AG09319 (cell line): ENCODE data around the gene VTN.

Experiments
- DNase-seq: peaks from one replicate; pipeline ENCODE4 v3.0.0-alpha.2; 2010; ENCODE audit warnings: low read depth; ENCODE audit errors: extremely low read depth
- TF ChIP-seq, protein P1 (sequence below): IDR thresholded peaks from 2 replicates; pipeline ENCODE4 v1.5.1; 2011; ENCODE audit warnings: low read depth, mild to moderate bottlenecking, inconsistent platforms, low read length, moderate library complexity

The VTN gene

DNA sequence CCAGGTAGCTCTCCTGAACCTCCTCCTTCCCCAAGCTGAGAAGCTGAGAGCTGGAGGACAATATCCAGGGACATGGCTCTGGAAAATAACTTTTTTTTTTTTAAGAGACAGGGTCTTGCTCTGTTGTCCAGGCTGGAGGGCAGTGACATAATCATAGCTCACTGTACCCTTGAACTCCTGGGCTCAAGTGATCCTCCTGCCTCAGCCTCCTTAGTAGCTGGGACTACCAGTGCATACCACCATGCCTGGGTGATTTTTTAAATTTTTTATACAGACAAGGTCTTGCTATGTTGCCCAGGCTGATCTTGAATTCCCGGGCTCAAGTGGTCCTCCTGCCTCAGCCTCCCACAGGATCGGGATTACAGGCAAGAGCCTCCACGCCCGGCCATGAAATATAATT lies 29.7 kb upstream of the VTN start:
- TF ChIP-seq, protein P1, sequence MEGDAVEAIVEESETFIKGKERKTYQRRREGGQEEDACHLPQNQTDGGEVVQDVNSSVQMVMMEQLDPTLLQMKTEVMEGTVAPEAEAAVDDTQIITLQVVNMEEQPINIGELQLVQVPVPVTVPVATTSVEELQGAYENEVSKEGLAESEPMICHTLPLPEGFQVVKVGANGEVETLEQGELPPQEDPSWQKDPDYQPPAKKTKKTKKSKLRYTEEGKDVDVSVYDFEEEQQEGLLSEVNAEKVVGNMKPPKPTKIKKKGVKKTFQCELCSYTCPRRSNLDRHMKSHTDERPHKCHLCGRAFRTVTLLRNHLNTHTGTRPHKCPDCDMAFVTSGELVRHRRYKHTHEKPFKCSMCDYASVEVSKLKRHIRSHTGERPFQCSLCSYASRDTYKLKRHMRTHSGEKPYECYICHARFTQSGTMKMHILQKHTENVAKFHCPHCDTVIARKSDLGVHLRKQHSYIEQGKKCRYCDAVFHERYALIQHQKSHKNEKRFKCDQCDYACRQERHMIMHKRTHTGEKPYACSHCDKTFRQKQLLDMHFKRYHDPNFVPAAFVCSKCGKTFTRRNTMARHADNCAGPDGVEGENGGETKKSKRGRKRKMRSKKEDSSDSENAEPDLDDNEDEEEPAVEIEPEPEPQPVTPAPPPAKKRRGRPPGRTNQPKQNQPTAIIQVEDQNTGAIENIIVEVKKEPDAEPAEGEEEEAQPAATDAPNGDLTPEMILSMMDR: no peak
- DNase-seq: no peak

DNA sequence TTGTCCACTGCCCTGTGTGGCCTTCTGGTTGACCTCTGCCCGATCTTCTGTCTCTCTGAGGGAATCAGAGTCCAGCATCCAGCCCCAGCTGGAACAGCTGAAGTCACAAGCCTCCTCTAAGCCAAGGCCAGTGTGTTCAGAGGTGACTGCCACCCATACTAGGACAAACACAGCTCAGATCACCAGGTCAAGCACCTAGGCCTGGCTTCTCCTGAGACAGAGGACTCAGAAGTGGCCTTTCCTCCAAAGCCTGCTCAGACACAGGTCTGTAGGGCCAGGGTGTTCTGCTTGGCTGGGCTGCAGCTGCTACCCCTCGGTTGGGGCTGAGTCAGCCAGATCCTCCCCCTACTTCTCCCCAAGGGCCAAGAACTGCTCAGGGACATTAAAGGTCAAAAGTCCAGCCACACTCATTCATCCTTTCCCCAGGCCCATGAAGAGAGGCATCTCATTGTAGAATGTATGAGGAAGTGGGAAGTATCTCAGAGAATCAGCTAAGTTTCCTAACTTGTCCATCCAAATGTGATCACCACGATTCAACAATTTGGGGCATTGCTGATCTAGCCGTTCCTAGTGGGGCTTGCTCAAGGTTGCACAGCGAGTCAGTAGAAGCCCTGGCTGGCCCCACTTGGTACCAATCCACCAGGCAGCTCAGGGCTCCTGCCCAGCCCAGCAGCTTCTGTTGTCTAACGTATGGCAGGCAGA lies 28.3 kb upstream of the VTN start:
- no peak for DNase-seq
- TF ChIP-seq, protein P1: no peak

DNA sequence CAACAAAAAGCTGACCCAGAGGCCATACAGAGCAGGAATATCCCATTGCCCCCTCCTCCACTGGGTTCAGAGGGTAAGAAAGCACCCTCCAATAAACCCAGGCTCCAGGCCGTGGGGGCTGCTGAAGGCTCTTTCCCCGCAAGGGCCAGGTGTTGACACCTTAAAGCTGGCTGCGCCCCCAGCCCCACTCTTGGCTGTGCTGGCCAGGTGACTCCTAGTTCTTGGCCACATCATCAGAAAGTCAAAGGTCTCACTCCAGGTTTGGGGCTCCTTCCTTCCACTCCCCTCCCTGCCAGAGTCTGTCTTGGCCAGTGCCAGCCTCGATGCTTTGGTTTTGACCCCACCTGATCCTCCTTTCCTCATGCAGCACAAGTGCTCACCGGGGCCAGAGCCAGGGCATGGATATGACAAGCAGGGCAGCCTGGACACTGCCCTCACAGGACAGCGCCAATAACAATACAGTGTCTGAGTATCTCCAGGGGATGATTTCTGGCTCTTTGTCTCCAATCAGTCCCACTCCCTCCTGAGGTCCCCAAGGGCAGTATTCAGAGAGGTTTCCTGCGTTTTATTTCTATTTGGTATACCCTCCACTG lies 27.7 kb upstream of the VTN start:
- no peak for DNase-seq
- TF ChIP-seq, protein P1: no peak

DNA sequence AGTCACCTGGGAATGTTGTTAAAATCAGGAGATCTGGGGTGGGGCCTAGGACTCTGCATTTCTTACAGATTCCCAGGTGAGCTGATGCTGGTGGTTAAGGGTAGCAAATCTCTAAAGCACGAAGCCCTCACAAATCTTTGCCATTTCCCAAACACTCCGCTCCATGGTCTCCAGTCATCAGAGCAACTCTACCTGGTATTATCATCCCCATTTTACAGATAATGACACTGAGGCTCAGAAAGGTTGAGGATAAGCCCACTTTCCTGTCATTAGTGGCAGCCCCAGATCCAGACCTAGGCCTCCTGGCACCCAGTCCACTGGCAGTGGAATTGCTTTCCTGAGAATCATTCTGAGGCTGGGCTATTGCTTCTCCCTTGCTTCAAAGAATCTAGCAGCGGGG lies 27.2 kb upstream of the VTN start:
- DNase-seq: no peak
- TF ChIP-seq, protein P1: no peak

DNA sequence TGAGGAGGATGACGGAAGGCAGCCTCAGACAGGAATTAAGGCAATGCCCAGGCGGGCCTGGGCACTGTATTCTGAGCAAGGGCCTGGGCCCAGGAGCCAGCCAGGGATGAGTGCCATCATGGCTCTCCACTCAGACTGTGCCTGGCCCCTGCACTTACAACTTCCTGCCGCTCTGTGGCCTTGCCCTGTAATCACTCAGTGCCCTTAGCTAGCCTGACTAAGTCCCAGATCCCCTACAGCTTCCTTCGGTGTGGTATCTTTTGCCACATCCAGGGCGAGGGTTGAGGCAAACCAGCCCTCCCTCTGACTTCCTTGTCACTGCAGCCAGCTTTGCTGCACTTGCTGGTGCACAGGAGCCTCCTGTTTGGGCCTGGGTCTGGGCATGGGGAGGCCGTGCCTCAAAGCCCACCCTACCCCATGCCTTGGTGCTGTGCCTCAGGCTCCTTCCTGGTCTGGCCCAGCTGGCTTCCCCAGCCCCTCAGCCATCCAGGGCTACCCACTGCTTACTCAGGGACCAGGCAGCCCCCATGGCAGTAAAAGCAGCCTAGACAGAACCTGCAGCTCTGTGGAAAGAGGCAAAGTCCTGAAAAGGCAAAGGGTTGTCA lies 26.6 kb upstream of the VTN start:
- DNase-seq: no peak
- TF ChIP-seq, protein P1: no peak

DNA sequence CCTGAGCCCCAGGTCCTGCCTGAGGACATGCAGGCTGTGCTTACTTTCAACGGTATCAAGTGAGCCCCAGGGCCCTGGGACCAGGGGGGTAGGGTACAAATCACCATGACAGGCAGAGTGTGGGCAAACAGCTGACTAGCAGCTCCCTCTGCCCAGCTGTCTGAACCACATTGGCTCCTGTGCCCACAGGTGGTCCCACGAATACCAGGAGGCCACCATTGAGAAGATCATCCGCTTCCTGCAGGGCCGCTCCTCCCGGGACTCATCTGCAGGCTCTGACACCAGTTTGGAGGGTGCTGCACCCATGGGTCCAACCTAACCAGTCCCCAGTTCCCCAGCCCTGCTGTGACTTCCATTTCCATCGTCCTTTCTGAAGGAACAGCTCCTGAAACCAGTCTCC lies 25.9 kb upstream of the VTN start:
- DNase-seq: no peak
- TF ChIP-seq, protein P1: no peak

DNA sequence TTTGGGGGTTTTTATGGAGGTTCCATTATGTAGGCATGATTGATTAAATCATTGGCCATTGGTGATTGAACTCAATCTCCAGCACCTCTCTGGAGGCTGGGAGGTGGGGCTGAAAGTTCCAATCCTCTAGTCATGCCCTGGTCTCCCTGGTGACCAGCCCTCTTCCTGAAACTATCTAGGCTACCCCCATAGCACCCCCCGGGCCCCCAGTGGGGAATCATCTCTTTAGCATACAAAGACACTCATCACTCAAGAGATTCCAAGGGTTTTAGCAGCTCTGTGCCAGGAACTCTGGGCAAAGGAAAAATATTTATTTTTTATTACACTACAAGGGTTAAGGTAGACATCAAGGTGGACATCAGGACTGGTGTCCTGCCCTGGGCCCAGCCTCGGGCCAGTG lies 25.3 kb upstream of the VTN start:
- DNase-seq: no peak
- TF ChIP-seq, protein P1: no peak
